Limb (tissue), 2 donors: ENCODE data around the gene TMEM94.
A peak's percentile ranks its signal among the peaks of the same experiment; 100 is the strongest.

Source experiments
- DNase-seq, 2 donors: peaks; one replicate each; pipeline ENCODE4 v3.0.0-alpha.2; 2016; ENCODE audit errors: extremely low spot score in 2 of 2

The TMEM94 gene

DNA sequence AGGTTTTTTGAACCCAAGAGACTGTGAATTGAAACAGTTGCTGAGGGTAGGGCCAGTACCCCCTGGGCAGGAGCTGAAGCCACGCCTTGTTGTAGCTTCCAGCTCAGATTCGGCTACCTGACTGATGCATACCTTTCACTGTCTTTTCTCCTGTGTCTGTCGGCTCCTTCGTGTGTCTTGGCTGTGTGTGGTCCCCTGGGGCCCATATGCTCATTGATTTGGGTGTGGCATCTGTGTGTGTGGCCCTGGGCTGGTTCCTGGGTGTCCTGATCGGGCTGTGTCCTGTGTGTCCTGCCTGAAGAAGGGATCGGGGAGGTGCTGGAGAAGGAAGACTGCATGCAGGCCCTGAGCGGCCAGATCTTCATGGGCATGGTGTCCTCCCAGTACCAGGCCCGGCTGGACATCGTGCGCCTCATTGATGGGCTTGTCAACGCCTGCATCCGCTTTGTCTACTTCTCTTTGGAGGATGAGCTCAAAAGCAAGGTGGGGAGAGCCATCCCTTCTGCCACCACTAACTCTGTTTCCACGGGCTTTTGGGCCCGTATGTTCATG, 38.0 kb downstream of the TMEM94 start:
- DNase-seq = no peak

DNA sequence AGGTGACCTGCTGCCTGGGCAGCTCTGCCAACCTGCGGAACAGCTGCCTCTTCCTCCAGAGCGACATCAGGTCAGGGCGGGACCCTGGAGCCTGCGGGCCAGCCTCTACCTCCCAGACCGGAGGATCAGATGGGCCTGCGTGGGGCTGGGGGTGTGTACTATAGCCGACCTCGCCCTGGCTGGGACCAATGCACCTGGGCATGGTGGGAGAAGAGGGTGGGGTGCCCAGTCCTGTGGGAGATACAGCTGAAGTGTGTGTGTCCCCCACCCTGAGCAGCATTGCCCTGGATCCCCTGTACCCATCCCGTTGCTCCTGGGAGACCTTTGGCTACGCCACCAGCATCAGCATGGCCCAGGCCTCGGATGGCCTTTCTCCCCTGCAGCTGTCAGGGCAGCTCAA, 39.6 kb downstream of the TMEM94 start:
- no peak for DNase-seq

DNA sequence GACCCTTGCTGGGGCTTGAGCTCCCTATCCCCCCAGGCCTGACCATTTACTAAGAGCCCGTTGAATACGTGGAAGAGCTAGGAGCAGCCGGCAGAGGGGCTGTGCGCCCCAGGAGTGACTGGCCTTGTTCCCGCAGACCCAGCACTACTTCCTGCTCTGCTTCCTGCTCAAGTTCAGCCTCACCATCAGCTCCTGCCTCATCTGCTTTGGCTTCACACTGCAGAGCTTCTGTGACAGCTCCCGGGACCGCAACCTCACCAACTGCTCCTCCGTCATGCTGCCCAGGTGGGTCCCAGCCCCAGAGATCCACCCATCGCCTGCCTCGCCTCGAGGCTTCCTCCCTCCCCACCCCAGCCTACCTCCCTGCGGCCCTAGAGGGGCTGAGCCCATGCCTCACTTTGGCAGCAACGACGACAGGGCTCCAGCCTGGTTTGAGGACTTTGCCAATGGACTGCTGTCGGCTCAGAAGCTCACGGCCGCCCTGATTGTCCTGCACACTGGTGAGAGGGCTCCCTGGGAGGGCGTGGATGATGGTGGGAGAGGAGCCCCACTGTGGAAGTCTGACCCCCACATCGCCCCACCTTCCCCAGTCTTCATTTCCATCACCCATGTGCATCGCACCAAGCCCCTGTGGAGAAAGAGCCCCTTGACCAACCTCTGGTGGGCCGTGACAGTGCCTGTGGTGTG, 41.7 kb downstream of the TMEM94 start:
- DNase-seq = no peak

DNA sequence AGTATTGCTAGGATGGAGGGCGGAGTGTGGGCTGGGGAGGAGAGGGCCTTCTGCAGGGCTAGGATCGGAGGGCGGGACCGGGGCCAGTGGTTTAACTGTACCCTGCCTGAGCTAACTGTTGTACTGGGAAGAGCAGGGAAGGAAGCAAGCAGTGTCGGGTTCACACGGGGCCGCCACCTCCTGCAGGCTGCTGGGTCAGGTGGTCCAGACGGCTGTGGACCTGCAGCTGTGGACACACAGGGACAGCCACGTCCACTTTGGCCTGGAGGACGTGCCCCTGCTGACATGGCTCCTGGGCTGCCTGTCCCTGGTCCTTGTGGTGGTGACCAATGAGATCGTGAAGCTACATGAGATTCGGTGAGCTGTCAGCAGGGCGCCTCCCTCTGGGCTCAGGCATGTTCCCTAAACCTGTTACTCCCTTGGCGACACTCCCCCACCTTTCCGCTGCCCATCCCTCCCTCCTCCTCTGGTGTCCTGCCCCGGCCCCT, 42.3 kb downstream of the TMEM94 start:
- no peak for DNase-seq

DNA sequence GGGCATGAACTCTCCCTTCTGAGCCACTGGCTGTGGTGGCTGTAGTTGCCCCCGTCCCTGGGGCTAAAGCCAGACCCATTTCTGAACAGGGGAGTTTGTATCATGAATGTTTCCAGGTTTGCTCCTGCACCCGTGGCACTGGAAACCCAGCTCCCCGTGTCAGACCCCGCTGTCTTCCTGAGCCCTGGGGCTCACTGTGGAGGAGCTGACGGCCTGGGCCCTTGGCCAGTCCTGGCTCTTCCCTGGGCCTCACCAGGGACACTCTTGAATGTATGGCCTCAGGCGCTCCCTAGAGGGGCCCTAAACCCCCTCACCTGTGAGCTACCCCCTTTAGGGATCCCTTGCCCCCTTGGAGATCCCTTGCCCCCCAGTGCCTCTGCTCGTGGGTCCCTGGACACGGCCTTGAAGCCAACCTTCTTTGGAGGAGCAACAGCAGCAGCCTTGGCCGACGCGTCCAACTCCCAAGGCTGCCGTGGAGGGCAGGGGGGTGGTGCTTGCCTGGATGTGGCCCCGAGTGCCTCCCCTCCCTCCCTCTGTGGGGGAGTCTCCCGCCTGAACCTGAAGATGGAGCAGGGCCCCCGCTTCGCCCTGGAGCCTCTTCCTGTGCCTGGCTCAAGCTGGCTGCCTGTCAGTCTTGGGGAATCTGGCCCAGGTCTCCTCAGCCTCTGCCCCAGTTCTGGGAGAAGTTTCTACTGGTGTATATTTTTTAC, 43.0 kb downstream of the TMEM94 start:
- no peak for DNase-seq

DNA sequence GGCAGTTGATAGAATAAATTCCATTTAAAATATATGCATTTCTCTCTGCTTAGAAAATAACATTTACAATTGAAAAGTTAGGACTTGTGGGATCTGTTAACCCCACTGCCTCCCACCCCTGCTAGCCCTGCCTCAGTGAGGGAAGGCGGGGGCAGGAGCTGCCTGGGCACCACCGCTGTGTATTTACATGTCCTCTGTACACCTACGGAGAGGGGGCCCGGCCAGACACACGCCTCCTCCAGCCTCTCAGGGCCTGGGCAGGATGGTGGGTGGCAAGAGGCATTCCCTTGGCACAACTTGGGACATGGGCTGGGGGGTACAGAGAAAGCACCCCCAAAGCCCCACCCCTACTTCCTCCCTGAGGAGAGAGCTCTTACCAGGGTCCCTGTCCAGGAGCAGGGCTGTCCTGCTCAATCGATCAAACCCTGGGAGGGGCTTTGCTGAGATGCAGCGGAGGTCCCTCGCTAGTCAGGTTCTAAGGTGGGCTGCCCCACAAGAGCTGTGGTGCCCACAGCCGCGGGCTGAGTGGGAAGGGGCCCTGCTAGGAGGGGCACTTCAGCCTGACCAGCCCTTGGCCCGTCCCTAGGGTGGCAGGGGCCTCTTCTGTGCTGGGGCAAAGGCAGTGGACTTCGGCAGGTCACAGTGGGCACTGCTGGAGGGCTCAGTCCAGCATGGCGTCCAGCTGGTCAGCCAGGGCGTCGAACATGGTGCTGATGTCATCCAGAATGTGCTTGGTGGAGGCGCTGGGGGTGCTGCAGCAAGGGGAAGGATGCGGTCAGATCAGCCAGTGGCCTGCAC, 44.2 kb downstream of the TMEM94 start:
- no peak for DNase-seq

DNA sequence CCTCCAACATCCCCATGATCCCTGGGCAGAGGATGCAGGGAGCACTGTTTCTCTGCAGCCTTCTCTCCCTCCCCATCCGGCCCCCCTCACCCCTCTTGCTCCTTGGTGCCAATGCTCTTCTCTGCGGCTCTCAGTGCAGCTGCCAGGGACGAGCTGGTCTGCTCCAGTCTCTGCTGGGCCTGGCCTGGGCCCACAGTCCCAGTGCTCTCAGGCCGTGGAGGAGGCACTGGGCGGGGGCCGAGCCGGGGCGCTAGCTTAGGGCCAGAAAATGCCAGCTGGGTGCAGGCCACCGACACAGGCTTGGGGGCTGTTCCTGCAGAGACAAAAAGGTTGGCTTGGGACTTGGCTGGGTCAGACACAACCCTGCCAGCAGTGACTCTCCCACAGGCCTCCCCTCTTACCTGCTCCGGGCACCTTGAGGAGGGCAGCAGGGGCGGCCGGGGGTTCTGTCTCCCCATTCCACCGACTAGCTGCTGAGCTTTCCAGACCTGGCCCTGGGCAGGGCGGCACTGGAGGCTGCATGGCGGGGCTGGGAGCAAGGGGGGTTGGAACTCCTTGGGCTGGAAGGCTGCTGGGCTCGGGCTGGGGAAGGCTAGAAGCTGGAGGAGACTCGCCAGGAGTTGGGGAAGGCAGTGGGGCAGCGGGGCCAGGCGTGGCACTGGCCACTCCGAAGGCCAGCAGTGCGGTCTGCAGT, 45.1 kb downstream of the TMEM94 start:
- DNase-seq = no peak

DNA sequence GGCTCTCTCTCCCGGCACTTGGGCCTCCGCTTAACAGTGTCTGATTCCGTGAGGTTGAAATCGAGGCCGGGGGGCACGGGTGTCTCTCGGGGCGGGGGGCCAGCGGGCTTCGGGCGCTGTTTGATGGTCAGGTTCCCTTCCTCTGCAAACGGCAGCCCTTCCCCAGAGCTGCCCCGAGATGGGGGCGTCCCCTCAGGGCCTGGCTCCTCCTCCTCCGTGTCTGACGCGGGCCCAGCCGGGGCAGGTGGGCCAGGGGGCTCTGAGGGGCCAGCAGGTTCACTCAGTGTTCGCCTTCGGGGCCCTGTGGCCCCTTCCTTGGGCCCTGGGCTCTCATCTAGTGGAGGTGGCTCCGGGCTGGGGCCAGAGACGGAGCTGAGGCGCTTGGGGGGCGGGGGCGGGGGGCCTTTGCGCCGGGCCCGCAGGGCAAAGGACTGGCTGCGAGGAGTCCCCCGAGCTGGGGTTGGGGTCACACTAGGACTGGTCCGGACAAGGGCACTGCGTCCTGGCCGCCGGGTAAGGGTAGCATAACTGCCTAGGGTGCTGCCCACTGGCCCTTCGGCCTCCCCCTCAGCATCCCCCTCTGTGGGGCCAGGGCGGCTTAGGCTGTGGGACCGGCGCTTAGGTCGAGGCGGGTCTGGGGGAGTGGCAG, 45.8 kb downstream of the TMEM94 start:
- DNase-seq = no peak

DNA sequence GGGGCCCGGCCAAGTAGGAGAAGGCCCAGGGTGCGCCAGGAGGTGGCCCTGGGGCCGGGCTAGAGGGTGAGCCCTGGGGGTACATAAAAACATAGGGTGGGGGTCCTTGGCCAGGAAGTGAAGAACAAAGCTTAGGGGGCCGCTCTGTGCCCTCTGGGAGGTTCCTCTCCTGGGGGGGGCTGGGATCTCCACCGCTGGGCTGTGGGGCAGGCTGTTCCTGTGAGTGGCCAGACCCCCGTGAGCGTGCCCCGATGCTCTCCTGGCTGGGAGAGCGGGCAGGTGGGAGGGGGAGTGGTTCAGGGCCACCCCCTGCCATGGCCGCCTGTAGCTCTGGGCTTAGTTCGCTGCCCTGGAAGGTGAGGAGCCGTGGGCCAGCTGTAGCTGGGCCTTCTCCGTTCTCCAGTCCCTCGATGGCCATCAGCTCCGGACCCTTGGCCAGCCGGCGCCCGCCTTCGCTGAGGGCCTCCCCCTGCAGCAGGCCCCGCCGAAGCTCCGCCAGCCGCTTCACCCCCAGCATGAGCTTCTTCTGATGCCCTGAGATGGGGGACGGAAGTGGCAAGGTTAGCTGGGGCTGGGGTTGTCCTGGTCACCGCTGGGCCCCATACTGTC, 46.4 kb downstream of the TMEM94 start:
- no peak for DNase-seq

DNA sequence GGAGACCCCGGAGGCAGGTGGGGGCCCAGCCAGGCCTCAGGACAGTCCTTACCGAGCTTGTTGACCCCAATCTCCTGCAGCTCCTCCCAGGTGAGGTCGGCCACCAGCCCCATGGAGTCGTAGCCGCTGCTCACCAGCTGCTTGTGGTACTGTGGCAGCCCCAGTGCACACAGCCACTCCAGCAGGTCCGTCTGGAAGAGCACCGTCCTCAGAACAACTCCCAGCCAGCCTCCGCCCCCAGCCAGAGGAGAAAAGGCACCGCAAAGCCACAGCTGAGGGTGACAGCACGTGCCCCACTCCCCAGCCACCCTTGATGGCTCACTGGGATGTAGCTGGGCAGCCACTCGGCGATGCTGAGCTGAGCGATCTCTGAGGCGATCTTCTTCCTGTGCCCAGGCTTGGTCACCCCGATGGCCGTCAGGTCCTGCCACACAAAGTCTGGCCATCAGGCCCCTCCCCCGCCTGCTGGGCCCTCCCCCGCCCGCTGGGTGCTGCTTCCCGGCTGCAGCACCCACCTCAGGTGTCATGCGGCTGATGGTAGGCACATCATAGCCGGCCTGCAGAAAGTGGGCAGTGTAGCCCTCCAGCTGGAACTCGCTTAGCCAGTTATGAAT, 47.0 kb downstream of the TMEM94 start:
- no peak for DNase-seq

DNA sequence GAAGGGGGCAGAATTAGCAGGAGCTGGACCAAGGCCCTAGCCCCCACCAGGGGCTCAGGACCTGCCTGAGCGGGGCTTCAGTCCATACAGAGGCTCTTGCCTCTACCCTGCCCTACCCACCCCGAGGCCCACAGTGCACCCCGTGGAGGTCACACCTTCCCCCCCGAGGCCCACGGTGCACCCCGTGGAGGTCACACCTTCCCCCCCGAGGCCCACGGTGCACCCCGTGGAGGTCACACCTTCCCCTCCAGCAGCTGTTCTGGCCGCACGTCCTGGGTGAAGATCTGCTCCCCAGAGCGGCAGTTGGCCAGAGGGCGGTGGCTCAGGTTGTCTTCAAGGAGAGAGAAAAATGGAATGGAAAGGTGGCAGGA, 47.5 kb downstream of the TMEM94 start:
- DNase-seq = no peak

DNA sequence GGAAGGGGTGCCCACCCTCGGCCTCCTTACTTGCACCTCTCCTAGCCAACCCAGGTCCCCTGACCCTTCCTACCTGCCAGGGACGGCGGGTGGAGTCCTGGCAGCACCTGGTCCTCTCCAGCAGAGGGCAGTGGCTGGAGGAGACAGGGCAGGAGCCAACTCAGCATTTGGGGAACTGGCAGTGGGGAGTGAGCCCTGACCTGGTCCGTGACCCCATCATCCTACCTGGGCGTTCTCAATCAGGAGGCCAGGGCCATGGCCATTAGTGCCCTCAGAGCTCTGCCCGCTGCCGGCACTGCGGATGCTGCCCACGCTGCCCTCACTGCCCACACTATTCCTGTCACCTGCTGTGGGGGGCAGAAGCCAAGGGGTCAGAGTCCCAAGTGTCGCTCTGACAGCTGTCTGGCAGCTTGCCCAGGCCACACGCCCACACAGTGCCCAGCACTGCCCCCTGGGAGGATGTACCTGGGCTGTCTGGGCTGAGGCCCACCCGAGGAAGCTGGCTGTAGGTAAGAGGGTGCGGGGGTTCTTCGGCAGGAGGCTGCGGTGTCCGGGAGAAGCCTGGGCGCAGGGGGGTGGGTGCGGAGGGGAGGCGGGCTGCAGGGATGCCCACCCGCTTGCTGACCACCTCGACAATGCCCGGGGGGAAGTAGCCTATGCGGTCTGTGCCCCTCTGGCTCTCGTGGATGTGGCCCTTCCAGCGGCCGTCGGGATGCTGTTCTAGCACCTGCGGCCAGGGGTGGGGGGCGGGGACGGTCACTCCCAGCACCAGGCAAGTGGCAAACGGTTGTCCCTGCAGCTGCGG, 48.1 kb downstream of the TMEM94 start:
- DNase-seq = no peak

DNA sequence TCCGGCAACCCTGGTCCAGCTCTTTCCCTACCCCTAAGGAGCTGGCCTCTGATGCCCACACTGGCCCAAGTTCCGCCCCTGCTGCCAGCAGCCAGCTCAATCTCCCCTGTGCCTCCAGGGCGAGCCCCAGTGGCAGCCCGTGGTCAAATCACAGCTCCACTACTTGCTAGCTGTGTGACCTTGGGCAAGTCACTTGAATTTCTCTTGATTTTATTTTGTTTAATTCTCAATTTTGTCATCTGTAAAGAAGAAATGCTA, 48.6 kb downstream of the TMEM94 start:
- DNase-seq = no peak

DNA sequence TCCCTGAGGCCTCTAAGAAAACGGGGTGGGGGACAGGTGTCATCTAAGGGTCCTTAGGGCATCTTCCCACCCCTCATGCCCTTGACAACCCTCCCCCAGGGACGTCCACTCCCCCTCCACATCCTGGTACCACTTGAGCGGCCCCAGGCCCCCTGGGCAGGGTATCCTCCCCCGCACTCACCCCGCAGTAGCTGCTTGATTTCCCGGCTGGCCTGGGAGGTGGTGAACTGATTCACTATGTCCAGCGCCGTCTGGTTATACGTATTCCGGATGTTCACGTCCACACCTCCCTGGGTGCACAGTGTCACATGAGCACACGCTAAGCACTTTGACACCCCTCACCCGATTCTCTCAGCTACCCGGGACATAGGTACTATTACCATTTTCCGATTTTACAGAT, 49.2 kb downstream of the TMEM94 start:
- no peak for DNase-seq

DNA sequence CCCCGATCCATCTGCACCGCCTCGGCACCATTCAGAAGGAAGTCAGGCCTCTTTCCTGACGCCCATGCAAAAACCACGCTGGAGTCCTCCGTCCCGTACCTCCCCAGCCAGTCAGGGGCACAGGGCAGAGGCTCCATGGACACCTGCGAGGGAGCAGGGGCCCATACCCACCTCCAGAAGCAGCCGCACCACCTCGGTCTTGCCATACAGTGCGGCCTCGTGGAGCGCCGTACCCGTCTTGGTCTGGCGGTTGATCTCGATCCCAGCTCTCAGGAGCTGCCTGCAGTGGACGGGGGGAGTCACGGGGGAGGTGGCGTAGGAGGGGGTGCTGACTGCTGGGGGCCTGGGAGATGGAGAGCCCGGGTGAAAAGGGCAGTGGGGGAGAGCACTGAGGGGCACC, 49.7 kb downstream of the TMEM94 start:
- no peak for DNase-seq

DNA sequence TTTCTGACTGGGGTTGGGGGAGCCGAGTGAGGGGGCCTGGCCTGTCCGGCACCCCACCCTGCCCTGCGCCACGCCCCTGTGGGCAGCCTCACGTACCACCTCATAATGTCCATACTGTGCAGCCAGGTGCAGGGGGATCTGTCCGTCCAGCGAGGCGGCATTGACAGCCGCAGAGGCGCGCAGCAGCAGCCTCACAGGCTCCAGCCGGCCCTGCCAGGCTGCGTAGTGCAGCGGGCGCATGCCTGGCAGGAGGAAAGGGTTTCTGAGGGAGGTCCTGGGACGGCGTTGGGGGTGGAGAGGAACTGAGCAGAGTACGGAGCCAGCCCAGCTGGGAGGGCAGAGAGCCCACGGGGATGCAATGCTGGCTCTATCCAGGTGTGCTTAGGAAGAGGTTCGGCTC, 50.5 kb downstream of the TMEM94 start:
- no peak for DNase-seq

DNA sequence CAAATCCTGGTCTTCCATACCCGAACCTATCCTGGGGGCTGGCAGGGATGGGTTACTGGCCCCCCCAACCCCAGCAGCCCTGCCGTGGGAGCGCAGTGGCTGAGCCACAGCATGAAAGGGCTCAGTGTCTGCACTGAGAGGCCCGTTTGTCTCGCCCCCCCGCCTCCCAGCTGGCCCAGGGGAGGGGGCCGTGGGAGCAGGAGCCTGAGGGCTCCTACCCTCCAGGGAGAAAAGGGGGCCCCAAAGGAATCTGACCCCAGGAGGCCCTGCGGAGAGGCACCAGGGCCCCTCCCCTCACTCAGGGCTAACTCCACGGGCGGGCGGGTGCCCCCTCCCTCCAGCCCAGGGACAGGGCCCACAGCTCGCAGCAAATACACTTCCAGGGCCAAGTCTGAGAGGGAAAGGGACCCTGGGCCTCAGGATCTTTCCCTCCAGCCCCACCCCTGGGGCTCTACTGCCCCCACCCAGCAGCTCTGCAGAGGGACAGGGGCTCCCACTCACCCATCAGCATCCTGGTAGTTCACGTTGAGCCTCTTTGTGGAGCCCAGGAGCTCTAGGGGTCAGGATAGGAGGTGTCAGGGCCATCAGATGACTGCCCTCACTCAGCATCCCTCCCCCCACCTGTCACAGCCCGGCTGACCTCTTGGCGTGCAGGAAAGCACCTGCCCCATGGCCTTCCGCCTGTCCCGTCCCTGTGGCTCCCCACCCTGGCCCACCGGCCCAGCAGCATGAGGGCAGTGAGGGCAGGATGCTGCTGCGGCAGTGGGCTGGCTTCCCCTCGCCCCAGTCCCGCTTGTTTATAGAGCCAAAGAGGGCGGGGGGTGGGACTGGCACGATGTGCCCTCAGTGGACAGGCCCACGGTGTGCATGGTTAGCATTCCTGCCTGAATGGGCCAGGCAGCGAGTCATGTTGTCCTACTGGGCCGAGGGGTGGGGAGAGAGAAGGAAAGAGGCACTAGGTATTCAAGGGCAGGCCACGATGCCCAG, 51.6 kb downstream of the TMEM94 start:
- DNase-seq = peak in 1 of 2 donors; percentile 66

DNA sequence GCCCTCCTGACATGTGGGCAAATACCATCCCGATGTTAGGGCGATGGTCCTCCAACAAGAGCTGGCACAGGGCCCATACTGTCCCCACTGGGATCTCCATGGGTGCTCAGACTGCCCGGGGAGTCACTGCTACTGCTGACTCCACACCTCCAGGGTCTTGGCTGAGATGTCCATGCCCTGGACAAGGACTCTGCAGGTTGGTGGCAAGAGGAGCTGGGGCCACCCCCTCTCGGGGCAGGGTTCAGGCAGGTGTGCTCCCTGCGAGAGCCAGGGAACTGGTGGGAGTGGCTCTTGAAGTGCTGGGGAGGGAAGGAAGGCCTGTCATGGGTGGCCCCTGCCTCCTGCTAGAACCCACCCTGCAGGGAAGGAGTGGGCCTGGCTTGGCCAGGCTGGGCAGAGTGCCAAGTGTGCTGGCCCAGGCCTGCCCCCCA, 52.5 kb downstream of the TMEM94 start:
- no peak for DNase-seq
